DOHH2 (cell line): Measurements from ENCODE around the gene UAP1L1.
"Not testable (repeated sequence)": the region's sequence is repeated elsewhere in the genome, so short reads cannot be mapped to it uniquely, and the experiment has no call there.

Source experiments
- H3F3A ChIP-seq: fragments of 200-600 bp; sonication (generic), shearing (Covaris generic); 2 replicates; pipeline ENCODE4 v1.6.0; 2016; ENCODE audit warnings: antibody characterized with exemption, mild to moderate bottlenecking; ENCODE audit not compliant: control insufficient read depth, insufficient read depth
- H3K27ac ChIP-seq: fragments of 200-600 bp; sonication (generic); 2 replicates; pipeline ENCODE4 v1.5.1; 2014; ENCODE audit warnings: low read depth, mild to moderate bottlenecking, low read length, moderate library complexity
- H3K27me3 ChIP-seq: fragments of 200-600 bp; sonication (generic); 2 replicates; pipeline ENCODE4 v1.6.1; 2014; ENCODE audit warnings: mild to moderate bottlenecking, low read length, mixed read lengths; ENCODE audit not compliant: control insufficient read depth
- H3K36me3 ChIP-seq: fragments of 200-600 bp; sonication (generic); 2 replicates; pipeline ENCODE4 v1.6.1; 2014; ENCODE audit warnings: mild to moderate bottlenecking, low read length, moderate library complexity, mixed read lengths; ENCODE audit not compliant: control insufficient read depth
- H3K4me1 ChIP-seq: fragments of 200-600 bp; sonication (generic); 2 replicates; pipeline ENCODE4 v1.6.1; 2014; ENCODE audit warnings: mild to moderate bottlenecking, low read length, mixed read lengths; ENCODE audit not compliant: control insufficient read depth
- H3K4me2 ChIP-seq: fragments of 200-600 bp; sonication (generic); 2 replicates; pipeline ENCODE4 v1.6.0; 2014; ENCODE audit warnings: mild to moderate bottlenecking, low read length, moderate library complexity
- H3K4me3 ChIP-seq: fragments of 200-600 bp; sonication (generic); 2 replicates; pipeline ENCODE4 v1.5.1; 2014; ENCODE audit warnings: mild to moderate bottlenecking, low read length, mixed read lengths
- H3K79me2 ChIP-seq: fragments of 200-600 bp; sonication (generic); 2 replicates; pipeline ENCODE4 v1.6.1; 2014; ENCODE audit warnings: mild to moderate bottlenecking, low read length, mixed read lengths; ENCODE audit not compliant: control insufficient read depth
- H3K9me2 ChIP-seq: fragments of 200-600 bp; sonication (generic); replicated peaks from 2 replicates; pipeline ENCODE4 v1.6.1; 2014; ENCODE audit warnings: mild to moderate bottlenecking, low read length, mixed read lengths; ENCODE audit not compliant: control insufficient read depth
- H3K9me3 ChIP-seq: fragments of 200-600 bp; sonication (generic); 2 replicates; pipeline ENCODE4 v1.6.1; 2014; ENCODE audit warnings: antibody characterized with exemption, low read length, mixed read lengths; ENCODE audit not compliant: control insufficient read depth, insufficient read depth
- H4K20me1 ChIP-seq: fragments of 200-600 bp; sonication (generic); 2 replicates; pipeline ENCODE4 v1.6.0; 2014; ENCODE audit warnings: low read depth, mild to moderate bottlenecking, antibody characterized with exemption, low read length, moderate library complexity; ENCODE audit not compliant: control insufficient read depth, insufficient read depth
- EZH2phosphoT487 ChIP-seq: fragments of 200-600 bp; sonication (generic); IDR thresholded peaks from 2 replicates; pipeline ENCODE4 v1.6.1; 2017; ENCODE audit warnings: borderline replicate concordance, mild to moderate bottlenecking, antibody characterized with exemption, low read length, moderate library complexity, mixed read lengths
- TF ChIP-seq, protein P1 (sequence below): fragments of 200-600 bp; sonication (generic); IDR thresholded peaks from one replicate; pipeline ENCODE4 v1.5.1; 2014; ENCODE audit warnings: antibody characterized with exemption, mild to moderate bottlenecking, low read depth, low read length; ENCODE audit not compliant: poor library complexity, severe bottlenecking

UAP1L1 gene

DNA sequence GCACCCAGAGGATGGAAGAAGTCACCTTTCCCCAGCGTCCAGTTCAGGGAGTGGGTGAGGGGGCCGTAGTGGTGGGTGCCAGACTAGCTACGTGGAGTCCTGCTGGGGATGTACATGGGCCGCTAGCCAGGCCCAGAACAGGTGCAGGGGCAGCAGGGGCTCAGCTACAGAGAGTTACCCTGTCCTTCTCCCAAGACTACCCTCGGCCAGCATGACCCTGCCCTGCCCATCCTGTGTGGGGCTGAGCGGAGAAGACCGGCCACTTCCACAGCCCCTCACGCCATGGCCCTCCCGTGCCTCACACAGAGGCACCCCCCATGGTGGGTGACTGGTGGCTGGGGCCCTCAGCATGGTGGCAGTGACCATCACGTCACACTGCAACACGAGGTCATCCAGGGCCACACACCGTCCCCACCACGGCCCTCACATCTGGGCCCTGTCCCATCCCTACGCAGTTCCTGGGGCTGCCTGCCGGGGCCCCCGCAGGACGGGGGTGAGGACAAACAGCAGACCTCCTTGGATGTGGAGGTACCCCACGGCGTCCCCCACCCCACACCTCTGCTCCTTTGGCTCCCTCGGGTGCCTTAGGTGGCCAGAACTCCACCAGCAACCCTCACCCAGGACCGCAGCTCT, 38.2 kb downstream of the UAP1L1 start:
- no peaks in the 10 kb centered on the region for H4K20me1 ChIP-seq
- H3K9me2 ChIP-seq = no peaks in the 10 kb centered on the region
- H3K9me3 ChIP-seq = no peaks in the 10 kb centered on the region
- TF ChIP-seq EZH2phosphoT487 = no peak
- TF ChIP-seq, protein P1, sequence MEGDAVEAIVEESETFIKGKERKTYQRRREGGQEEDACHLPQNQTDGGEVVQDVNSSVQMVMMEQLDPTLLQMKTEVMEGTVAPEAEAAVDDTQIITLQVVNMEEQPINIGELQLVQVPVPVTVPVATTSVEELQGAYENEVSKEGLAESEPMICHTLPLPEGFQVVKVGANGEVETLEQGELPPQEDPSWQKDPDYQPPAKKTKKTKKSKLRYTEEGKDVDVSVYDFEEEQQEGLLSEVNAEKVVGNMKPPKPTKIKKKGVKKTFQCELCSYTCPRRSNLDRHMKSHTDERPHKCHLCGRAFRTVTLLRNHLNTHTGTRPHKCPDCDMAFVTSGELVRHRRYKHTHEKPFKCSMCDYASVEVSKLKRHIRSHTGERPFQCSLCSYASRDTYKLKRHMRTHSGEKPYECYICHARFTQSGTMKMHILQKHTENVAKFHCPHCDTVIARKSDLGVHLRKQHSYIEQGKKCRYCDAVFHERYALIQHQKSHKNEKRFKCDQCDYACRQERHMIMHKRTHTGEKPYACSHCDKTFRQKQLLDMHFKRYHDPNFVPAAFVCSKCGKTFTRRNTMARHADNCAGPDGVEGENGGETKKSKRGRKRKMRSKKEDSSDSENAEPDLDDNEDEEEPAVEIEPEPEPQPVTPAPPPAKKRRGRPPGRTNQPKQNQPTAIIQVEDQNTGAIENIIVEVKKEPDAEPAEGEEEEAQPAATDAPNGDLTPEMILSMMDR = peak; percentile 12
- peaks cover 7% of the 10 kb centered on the region for H3F3A ChIP-seq
- no peaks in the 10 kb centered on the region for H3K27me3 ChIP-seq
- H3K4me3 ChIP-seq = peak overlapping the region; percentile 83
- peaks cover 26% of the 10 kb centered on the region for H3K79me2 ChIP-seq
- H3K4me2 ChIP-seq = peak overlapping the region; percentile 99
- H3K36me3 ChIP-seq = peaks cover 28% of the 10 kb centered on the region
- H3K27ac ChIP-seq = 0 out of 2 replicates have a peak overlapping the region, but pooled peaks have one; percentile 42
- peaks cover 48% of the 10 kb centered on the region for H3K4me1 ChIP-seq

GRCh38 chr9:137116027-137116507, 38.8 kb downstream of the UAP1L1 start:
- no peak for TF ChIP-seq EZH2phosphoT487
- Histone ChIP-seq H3K4me3 (no peak overlapping the region), H3K79me2 (peaks cover 26% of the 10 kb centered on the region), H3K9me2 (no peaks in the 10 kb centered on the region), H3K27ac (no peak overlapping the region), H3K4me2 (no peak overlapping the region), H4K20me1 (no peaks in the 10 kb centered on the region), H3F3A (peaks cover 12% of the 10 kb centered on the region), H3K27me3 (no peaks in the 10 kb centered on the region), H3K4me1 (peaks cover 54% of the 10 kb centered on the region), H3K36me3 (peaks cover 25% of the 10 kb centered on the region), H3K9me3 (no peaks in the 10 kb centered on the region)

- TF ChIP-seq EZH2phosphoT487 = no peak
- TF ChIP-seq, protein P1 = no peak
- Histone ChIP-seq H3K4me1 (peaks cover 55% of the 10 kb centered on the region), H3K27me3 (no peaks in the 10 kb centered on the region), H3K27ac (no peak overlapping the region), H4K20me1 (no peaks in the 10 kb centered on the region), H3K36me3 (peaks cover 21% of the 10 kb centered on the region), H3F3A (peaks cover 13% of the 10 kb centered on the region), H3K79me2 (peaks cover 26% of the 10 kb centered on the region), H3K9me2 (no peaks in the 10 kb centered on the region), H3K9me3 (no peaks in the 10 kb centered on the region), H3K4me3 (no peak overlapping the region), H3K4me2 (no peak overlapping the region)
Measured at GRCh38 chr9:137116728-137117127, 39.4 kb downstream of the UAP1L1 start.

DNA sequence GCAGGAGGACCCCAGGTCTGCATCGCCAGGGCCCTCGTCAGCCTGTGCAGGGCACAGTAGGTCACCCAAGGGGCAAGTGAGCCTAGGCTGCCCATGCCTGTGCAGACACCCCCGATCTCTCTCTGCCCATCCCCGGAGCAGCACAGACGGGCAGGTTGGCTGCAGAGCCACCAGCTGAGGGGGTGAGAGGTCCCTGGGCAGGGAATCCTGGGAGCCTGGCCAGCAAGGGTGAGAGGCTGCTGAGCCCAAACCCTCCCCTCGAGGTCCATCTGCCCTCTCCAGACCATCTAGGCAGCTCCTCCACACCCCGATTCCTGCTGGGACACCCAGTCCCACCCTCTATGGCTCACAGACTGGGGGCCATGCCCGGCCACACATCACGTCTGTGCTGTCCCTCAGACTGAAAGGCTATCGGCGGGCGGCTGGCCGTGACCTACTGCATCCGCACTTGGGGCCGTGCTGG, 40.0 kb downstream of the UAP1L1 start:
- H3K27ac ChIP-seq = no peak overlapping the region
- peaks cover 26% of the 10 kb centered on the region for H3K79me2 ChIP-seq
- no peaks in the 10 kb centered on the region for H3K27me3 ChIP-seq
- H3K4me2 ChIP-seq = no peak overlapping the region
- no peaks in the 10 kb centered on the region for H3K9me2 ChIP-seq
- peaks cover 18% of the 10 kb centered on the region for H3K36me3 ChIP-seq
- no peaks in the 10 kb centered on the region for H3K9me3 ChIP-seq
- H4K20me1 ChIP-seq = no peaks in the 10 kb centered on the region
- no peak overlapping the region for H3K4me3 ChIP-seq
- TF ChIP-seq, protein P1 = no peak
- no peak for TF ChIP-seq EZH2phosphoT487
- peaks cover 17% of the 10 kb centered on the region for H3F3A ChIP-seq
- peaks cover 61% of the 10 kb centered on the region for H3K4me1 ChIP-seq

DNA sequence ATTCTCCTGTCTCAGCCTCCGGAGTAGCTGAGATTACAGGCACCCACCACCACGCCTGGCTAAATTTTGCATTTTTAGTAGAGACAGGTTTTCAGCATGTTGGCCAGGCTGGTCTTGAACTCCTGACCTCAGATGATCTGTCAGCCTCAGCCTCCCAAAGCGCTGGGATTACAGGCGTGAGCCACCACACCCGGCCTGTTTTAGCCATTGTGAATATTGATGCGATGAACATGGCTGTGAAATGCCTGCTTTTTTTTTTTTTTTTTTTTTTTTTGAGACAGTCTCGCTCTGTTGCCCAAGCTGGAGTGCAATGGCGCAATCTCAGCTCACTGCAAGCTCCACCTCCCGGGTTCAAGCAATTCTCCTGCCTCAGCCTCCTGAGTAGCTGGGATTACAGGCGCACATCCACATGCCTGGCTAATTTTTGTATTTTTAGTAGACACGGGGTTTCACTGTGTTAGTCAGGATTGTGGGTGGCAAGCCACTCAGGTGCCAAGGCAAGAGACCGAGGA, 40.8 kb downstream of the UAP1L1 start:
- H3K79me2 ChIP-seq = peaks cover 18% of the 10 kb centered on the region
- peaks cover 24% of the 10 kb centered on the region for H3F3A ChIP-seq
- H3K4me3 ChIP-seq, H3K27ac ChIP-seq, H4K20me1 ChIP-seq, H3K9me2 ChIP-seq, H3K27me3 ChIP-seq, H3K9me3 ChIP-seq, H3K4me2 ChIP-seq: not testable (repeated sequence)
- peaks cover 11% of the 10 kb centered on the region for H3K36me3 ChIP-seq
- H3K4me1 ChIP-seq = peaks cover 64% of the 10 kb centered on the region
